Mesodermal cell (in vitro differentiated cells): Measurements from ENCODE around the gene CEBPB.
"Not testable (repeated sequence)": the region's sequence is repeated elsewhere in the genome, so short reads cannot be mapped to it uniquely, and the experiment has no call there.

Experiments used
- H3K27ac ChIP-seq: 2 replicates; pipeline ENCODE4 v1.7.0; 2013; ENCODE audit warnings: mild to moderate bottlenecking, low read depth, low read length, moderate library complexity; ENCODE audit not compliant: severe bottlenecking
- H3K36me3 ChIP-seq: 2 replicates; pipeline ENCODE4 v1.7.1; 2013; ENCODE audit warnings: mild to moderate bottlenecking, low read length, moderate library complexity; ENCODE audit not compliant: control insufficient read depth, insufficient read depth
- H3K4me1 ChIP-seq: one replicate; pipeline ENCODE4 v1.7.1; 2013; ENCODE audit warnings: mild to moderate bottlenecking, low read length; ENCODE audit not compliant: insufficient read depth, control insufficient read depth, poor library complexity, severe bottlenecking
- H3K4me3 ChIP-seq: 2 replicates; pipeline ENCODE4 v1.7.0; 2013; ENCODE audit warnings: low read length, control low read depth, mild to moderate bottlenecking; ENCODE audit not compliant: insufficient read depth, poor library complexity, severe bottlenecking; ENCODE audit errors: extremely low read depth
- H3K9me3 ChIP-seq: 2 replicates; pipeline ENCODE4 v1.7.1; 2013; ENCODE audit warnings: mild to moderate bottlenecking, low read length, moderate library complexity; ENCODE audit not compliant: control insufficient read depth
- WGBS, 2 experiments: methylation state at CpG; one replicate each; pipeline ENCODE4 v1.1.5; 2013; ENCODE audit warnings: missing lambda C conversion rate in 2 of 2; ENCODE audit not compliant: insufficient coverage in 2 of 2; 5-methylcytosine and 5-hydroxymethylcytosine counted together

The CEBPB gene

GRCh38 chr20:50151034-50151743, 39.4 kb upstream of the CEBPB start:
- Histone ChIP-seq H3K4me1 (peaks cover 49% of the 10 kb centered on the region), H3K36me3 (peaks cover 51% of the 10 kb centered on the region), H3K27ac (no peak overlapping the region), H3K4me3 (peak overlapping the region; percentile 6), H3K9me3 (no peaks in the 10 kb centered on the region)
- 89 to 97% methylated on average over 5 to 6 of the region's 10 CpGs for WGBS, 2 experiments

- H3K9me3 ChIP-seq = no peaks in the 10 kb centered on the region
- WGBS, 2 experiments = 29 to 34% methylated on average over 3 to 4 of the region's 4 CpGs
- H3K4me1 ChIP-seq = peaks cover 35% of the 10 kb centered on the region
- H3K36me3 ChIP-seq = peaks cover 39% of the 10 kb centered on the region
- peak overlapping the region; percentile 96 for H3K4me3 ChIP-seq
- H3K27ac ChIP-seq = peak overlapping the region; percentile 66
Measured at GRCh38 chr20:50152394-50153152, 38.1 kb upstream of the CEBPB start.

DNA sequence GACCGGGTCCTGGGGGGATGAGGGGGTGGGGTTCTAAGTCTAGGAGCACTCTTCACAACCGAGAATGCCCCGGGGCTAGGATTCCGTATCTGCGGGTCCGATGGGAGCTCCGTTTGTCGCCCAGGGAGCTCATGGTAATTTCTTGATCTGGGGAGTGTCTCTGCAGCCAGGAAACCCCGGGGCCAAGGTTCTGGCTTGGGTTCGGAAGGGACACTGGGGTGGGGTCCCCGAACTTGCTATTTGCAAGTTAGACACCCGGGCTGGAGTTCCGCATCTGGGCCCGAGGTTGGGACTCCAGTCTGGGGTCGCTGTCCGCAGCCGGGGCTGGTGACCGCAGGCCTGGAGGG, 37.5 kb upstream of the CEBPB start:
- Histone ChIP-seq H3K27ac (peak overlapping the region; percentile 66), H3K36me3 (peaks cover 33% of the 10 kb centered on the region), H3K4me3 (peak overlapping the region; percentile 96), H3K9me3 (no peaks in the 10 kb centered on the region), H3K4me1 (peaks cover 31% of the 10 kb centered on the region)
- WGBS, 2 experiments = 0 to 1% methylated on average over 17 to 18 of the region's 18 CpGs

- Histone ChIP-seq H3K4me3 (peak within 1 kb of the TSS; percentile 96), H3K36me3 (peaks cover 27% of the 10 kb centered on the region), H3K4me1 (peaks cover 25% of the 10 kb centered on the region), H3K27ac (peak within 1 kb of the TSS; percentile 66), H3K9me3 (no peaks in the 10 kb centered on the region)
- WGBS, 2 experiments = 7 to 8% methylated on average over 82 to 92 of the region's 99 CpGs
Measured at GRCh38 chr20:50153500-50154377, 36.9 kb upstream of the CEBPB start, which contains the start of gene PEDS1. Gene PEDS1 (minus strand): TSS chr20:50153723. CDS start chr20:50153637, 86 bp downstream.

DNA sequence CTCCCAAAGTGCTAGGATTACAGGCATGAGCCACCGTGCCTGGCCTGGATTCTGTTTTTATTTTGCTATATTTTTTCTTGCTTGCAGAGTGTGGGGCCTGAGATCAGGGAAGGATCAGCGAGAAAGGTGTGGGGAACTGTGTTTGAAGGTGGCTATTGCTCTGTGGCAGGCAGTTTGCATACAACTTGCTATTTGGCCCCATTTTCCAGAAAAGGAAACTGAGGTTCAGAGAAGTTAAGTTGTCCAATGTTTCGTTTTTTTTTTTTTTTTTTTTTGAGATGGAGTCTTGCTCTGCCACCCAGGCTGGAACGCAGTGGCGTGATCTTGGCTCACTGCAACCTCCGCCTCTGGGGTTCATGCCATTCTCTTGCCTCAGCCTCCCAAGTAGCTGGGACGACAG, 29.1 kb upstream of the CEBPB start:
- WGBS, 2 experiments = 72 to 88% methylated on average over 1 to 4 of the region's 7 CpGs

GRCh38 chr20:50163570-50164317, 26.9 kb upstream of the CEBPB start:
- peak overlapping the region; percentile 66 for H3K27ac ChIP-seq
- H3K36me3 ChIP-seq = peaks cover 4% of the 10 kb centered on the region
- peaks cover 17% of the 10 kb centered on the region for H3K4me1 ChIP-seq
- WGBS, 2 experiments = 74 to 77% methylated on average over 5 to 7 of the region's 9 CpGs
- H3K9me3 ChIP-seq = no peaks in the 10 kb centered on the region
- H3K4me3 ChIP-seq = no peak overlapping the region

More for the DNA sequence above, 29.1 kb upstream of the CEBPB start:
- H3K9me3 ChIP-seq, H3K36me3 ChIP-seq, H3K27ac ChIP-seq, H3K4me3 ChIP-seq: not testable (repeated sequence)
- peaks cover 13% of the 10 kb centered on the region for H3K4me1 ChIP-seq

DNA sequence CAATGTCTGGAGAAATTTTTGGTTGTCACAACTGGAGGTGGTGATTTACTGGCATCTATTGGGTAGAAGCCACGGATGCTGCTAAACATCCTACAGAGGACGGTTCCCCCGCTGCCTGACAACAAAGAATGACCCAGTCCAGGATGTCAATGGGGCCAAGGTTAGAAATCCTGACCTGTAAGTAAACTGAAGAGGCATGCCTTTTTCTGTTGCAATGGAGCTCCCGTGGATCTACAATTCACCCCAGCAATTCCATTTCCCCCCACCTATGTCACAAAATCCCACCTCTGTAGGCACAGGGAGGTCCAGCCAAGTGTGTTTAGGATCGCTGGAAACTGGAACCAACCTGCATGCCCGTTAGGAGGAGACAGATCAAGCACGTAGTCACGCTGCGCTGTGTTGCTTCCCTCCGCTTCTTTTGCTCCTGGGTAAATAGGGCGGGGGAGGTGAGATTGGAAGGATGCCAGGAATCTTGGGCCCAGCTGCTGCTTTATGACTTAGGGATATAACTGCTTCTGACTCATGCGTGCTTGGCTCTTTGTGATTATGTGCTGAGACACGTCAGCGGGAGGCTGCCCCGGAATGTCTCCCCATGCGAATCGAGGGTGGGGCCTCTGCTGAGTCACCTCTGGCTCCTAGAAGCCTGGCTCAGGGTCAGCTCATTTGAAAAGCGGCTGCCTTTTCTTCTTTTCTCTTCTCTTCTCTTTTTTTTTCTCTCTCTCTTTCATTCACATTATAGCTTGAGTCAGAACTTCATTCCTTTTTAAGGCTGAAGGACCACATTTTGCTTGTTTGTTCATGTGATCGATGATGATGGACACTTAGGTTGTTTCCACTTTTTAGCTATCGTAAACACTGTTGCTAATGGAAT, 24.7 kb upstream of the CEBPB start:
- peaks cover 4% of the 10 kb centered on the region for H3K36me3 ChIP-seq
- peak overlapping the region; percentile 29 for H3K4me3 ChIP-seq
- WGBS, 2 experiments = 1 to 2% methylated on average over 14 to 15 of the region's 20 CpGs
- H3K27ac ChIP-seq = peak overlapping the region; percentile 95
- H3K4me1 ChIP-seq = peaks cover 21% of the 10 kb centered on the region
- H3K9me3 ChIP-seq = no peaks in the 10 kb centered on the region

DNA sequence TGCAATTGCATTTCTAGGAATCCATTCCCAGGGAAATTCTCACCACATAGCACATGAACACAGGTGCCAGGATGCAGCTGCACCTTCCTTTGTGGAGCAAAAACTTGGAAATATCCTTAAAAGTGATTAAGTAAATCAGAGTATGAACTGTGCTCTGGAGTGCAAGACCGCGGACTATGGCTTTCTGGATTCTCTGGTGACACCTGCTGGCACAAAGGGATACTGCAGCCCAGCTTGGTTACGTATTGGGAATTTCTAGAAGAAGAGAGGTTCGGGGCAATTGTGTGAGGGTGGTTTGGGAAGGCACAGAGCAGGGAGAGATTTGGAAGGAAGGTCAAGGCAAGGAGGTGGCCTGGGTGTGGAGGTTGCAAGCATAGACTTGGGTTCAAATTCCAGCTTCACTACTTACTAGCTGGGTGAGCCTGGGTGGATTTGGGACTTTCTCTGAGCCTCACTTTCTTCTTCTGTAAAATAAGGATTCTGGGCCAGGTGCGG, 21.3 kb upstream of the CEBPB start:
- H3K27ac ChIP-seq = peak overlapping the region; percentile 39
- H3K9me3 ChIP-seq = no peaks in the 10 kb centered on the region
- H3K4me1 ChIP-seq = peaks cover 21% of the 10 kb centered on the region
- H3K4me3 ChIP-seq = no peak overlapping the region
- H3K36me3 ChIP-seq = no peaks in the 10 kb centered on the region
- 24 to 39% methylated on average over 4 to 5 of the region's 5 CpGs for WGBS, 2 experiments

DNA sequence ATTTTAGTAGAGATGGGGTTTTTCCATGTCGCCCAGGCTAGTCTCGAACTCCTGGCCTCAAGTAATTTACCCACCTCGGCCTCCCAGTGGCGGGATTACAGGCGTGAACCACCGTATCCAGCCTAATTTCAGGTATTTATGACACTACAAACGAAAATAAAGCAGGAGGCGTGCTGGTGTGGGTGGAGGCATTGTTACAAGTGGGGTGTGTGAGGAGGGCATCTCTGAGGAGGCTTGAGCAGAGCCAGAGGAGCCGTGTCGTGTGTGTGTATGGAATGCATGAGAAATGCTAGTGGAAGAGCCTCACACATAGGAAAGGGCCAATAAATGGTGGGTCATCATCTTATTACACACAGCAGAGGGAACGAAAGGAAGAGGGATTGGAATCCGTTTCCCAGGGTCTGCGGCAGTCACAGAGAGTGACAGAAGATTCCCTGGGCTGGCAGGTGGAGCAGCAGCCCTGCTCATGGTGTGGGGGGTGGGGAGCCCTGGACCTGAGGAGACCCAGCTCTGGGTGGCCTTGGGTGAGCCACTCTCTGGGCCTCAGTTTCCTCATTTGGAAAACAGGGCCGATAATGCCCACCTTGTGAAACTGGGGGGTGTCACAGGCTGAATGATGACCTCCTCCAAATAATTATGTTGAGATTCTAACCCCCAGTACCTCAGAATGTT, 19.9 kb upstream of the CEBPB start:
- Histone ChIP-seq H3K4me1 (peaks cover 20% of the 10 kb centered on the region), H3K9me3 (no peaks in the 10 kb centered on the region), H3K36me3 (no peaks in the 10 kb centered on the region), H3K4me3 (no peak overlapping the region), H3K27ac (peak overlapping the region; percentile 23)
- WGBS, 2 experiments = 94 to 95% methylated on average over 7 to 13 of the region's 14 CpGs
